HL-60/S4 treated with phorbol 12-myristate 13-acetate at 8.2 ng/mL for 4 days and 3 days (cell line): ENCODE measurements around the gene KRT39.
"Not testable (repeated sequence)": the region's sequence is repeated elsewhere in the genome, so short reads cannot be mapped to it uniquely, and the experiment has no call there.

Source experiments
- in situ Hi-C: fragments of 300-500 bp; cut with MboI; formaldehyde crosslinking; loops from 2 replicates; pipeline ENCODE4 v1.15.0; 2022; ENCODE audit warnings: low sequenced_read_pairs

The KRT39 gene

GRCh38 chr17:40966848-40967247 lies at the start of gene KRT39:
TSS of gene KRT39 (minus strand) at chr17:40966948. CDS start at chr17:40966856, 92 bp downstream.
- in situ Hi-C loops: no loop called here

- in situ Hi-C loops: no loop called here
Observed at GRCh38 chr17:41015454-41015853, 48.7 kb upstream of the KRT39 start.

- in situ Hi-C loops: no loop called here
Observed at GRCh38 chr17:41013606-41014005, 46.9 kb upstream of the KRT39 start.

- in situ Hi-C loops: no loop called here
Observed at GRCh38 chr17:41013181-41013580, 46.4 kb upstream of the KRT39 start.

GRCh38 chr17:41012326-41013120 lies 45.8 kb upstream of the KRT39 start:
- in situ Hi-C loops: no loop called here

GRCh38 chr17:41010441-41010840 lies 43.7 kb upstream of the KRT39 start:
- in situ Hi-C loops: no loop called here

- in situ Hi-C loops: no loop called here
Observed at GRCh38 chr17:41009936-41010335, 43.2 kb upstream of the KRT39 start.

- in situ Hi-C loops: no loop called here
Observed at GRCh38 chr17:41009301-41009760, 42.6 kb upstream of the KRT39 start.

- in situ Hi-C loops: no loop called here
Observed at GRCh38 chr17:41008811-41009210, 42.1 kb upstream of the KRT39 start, which contains the start of gene KRTAP3-1. TSS of gene KRTAP3-1 (minus strand) at chr17:41009128. CDS start at chr17:41009074, 54 bp downstream.

- in situ Hi-C loops: no loop called here
Observed at GRCh38 chr17:41004397-41004796, 37.6 kb upstream of the KRT39 start.

- in situ Hi-C loops: no loop called here
Observed at GRCh38 chr17:41003926-41004325, 37.2 kb upstream of the KRT39 start.

- in situ Hi-C loops: no loop called here
Observed at GRCh38 chr17:41002814-41003213, 36.1 kb upstream of the KRT39 start.

- in situ Hi-C loops: no loop called here
Observed at GRCh38 chr17:41001795-41002194, 35.0 kb upstream of the KRT39 start.

- in situ Hi-C loops: not testable (repeated sequence)
Observed at GRCh38 chr17:40999563-40999962, 32.8 kb upstream of the KRT39 start, which contains the start of gene KRTAP3-2. TSS of gene KRTAP3-2 (minus strand) at chr17:40999906. CDS start at chr17:40999853, 53 bp downstream.

- in situ Hi-C loops: no loop called here
Observed at GRCh38 chr17:40997361-40997760, 30.6 kb upstream of the KRT39 start.

GRCh38 chr17:40996829-40997228 lies 30.1 kb upstream of the KRT39 start:
- in situ Hi-C loops: no loop called here

- in situ Hi-C loops: no loop called here
Observed at GRCh38 chr17:40995116-40995515, 28.4 kb upstream of the KRT39 start.

GRCh38 chr17:40993839-40994238 lies 27.1 kb upstream of the KRT39 start, which contains the start of gene KRTAP3-3:
TSS of gene KRTAP3-3 (minus strand) at chr17:40994164. CDS start at chr17:40994097, 67 bp downstream.
- in situ Hi-C loops: no loop called here

GRCh38 chr17:40993084-40993483 lies 26.3 kb upstream of the KRT39 start:
- in situ Hi-C loops: no loop called here

GRCh38 chr17:40992666-40993065 lies 25.9 kb upstream of the KRT39 start:
- in situ Hi-C loops: no loop called here

GRCh38 chr17:40986920-40987319 lies 20.2 kb upstream of the KRT39 start:
- in situ Hi-C loops: no loop called here

- in situ Hi-C loops: no loop called here
Observed at GRCh38 chr17:40984226-40984625, 17.5 kb upstream of the KRT39 start, which contains the start of gene KRT40. TSS of gene KRT40 (minus strand) at chr17:40984326. CDS start at chr17:40984273, 53 bp downstream.
